ENCODE results near the gene PRR20D. TPM values are rescaled to one million over a fixed set of nuclear protein-coding genes. Genes with fewer than 3 reads are reported as not detected.
A peak's percentile ranks its signal among the peaks of the same experiment; 100 is the strongest.
"Not testable (repeated sequence)": the region's sequence is repeated elsewhere in the genome, so short reads cannot be mapped to it uniquely, and the experiment has no call there.

The PRR20D gene
- total and polyA plus RNA-seq, 2 experiments from 2014 or later: not detected

GRCh38 chr13:57136093-57136492 is 24.3 kb upstream of the PRR20D start:
- Histone ChIP-seq H3K9me2 (replicated peaks; ENCODE audit: insufficient read depth) (no peaks in the 10 kb centered on the region), H2AFZ (no peak overlapping the region), H3K4me2 (no peak overlapping the region), H3K79me2 (no peaks in the 10 kb centered on the region), H3K4me3 (no peak overlapping the region), H3K4me1 (ENCODE audit: insufficient read depth) (no peaks in the 10 kb centered on the region), H3K27me3 (no peaks in the 10 kb centered on the region), H3K36me3 (replicated peaks; ENCODE audit: insufficient read depth, low read depth) (no peaks in the 10 kb centered on the region), H3K9me3 (ENCODE audit: low read depth) (no peaks in the 10 kb centered on the region), H3K27ac (no peak overlapping the region), H4K20me1 (ENCODE audit: insufficient read depth, poor library complexity, severe bottlenecking) (no peaks in the 10 kb centered on the region)
- TF ChIP-seq, protein P1, sequence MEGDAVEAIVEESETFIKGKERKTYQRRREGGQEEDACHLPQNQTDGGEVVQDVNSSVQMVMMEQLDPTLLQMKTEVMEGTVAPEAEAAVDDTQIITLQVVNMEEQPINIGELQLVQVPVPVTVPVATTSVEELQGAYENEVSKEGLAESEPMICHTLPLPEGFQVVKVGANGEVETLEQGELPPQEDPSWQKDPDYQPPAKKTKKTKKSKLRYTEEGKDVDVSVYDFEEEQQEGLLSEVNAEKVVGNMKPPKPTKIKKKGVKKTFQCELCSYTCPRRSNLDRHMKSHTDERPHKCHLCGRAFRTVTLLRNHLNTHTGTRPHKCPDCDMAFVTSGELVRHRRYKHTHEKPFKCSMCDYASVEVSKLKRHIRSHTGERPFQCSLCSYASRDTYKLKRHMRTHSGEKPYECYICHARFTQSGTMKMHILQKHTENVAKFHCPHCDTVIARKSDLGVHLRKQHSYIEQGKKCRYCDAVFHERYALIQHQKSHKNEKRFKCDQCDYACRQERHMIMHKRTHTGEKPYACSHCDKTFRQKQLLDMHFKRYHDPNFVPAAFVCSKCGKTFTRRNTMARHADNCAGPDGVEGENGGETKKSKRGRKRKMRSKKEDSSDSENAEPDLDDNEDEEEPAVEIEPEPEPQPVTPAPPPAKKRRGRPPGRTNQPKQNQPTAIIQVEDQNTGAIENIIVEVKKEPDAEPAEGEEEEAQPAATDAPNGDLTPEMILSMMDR (IDR thresholded peaks at IDR 0.05; ENCODE audit: poor library complexity): no peak
- TF ChIP-seq EZH2phosphoT487 (IDR thresholded peaks at IDR 0.05; ENCODE audit: low read depth, severe bottlenecking, unreplicated experiment) (no peak), EZH2 (IDR thresholded peaks at IDR 0.05; ENCODE audit: borderline replicate concordance) (no peak)
- WGBS (ENCODE audit: low lambda C conversion rate, missing lambda C conversion rate): 66% methylated on average over 2 of the region's 2 CpGs
- no peak for DNase-seq (ENCODE audit: low spot score)

GRCh38 chr13:57137585-57137984 is 22.8 kb upstream of the PRR20D start:
- H3K79me2 ChIP-seq: no peaks in the 10 kb centered on the region
- H3K36me3 ChIP-seq (replicated peaks; ENCODE audit: insufficient read depth, low read depth): no peaks in the 10 kb centered on the region
- no peak overlapping the region for H3K4me3 ChIP-seq
- H3K27ac ChIP-seq: no peak overlapping the region
- DNase-seq (ENCODE audit: low spot score): peak; percentile 23
- peak overlapping the region; percentile 47 for H3K4me2 ChIP-seq
- TF ChIP-seq, protein P1 (IDR thresholded peaks at IDR 0.05; ENCODE audit: poor library complexity): no peak
- TF ChIP-seq EZH2 (IDR thresholded peaks at IDR 0.05; ENCODE audit: borderline replicate concordance): no peak
- TF ChIP-seq EZH2phosphoT487 (IDR thresholded peaks at IDR 0.05; ENCODE audit: low read depth, severe bottlenecking, unreplicated experiment): no peak
- H3K9me3 ChIP-seq (ENCODE audit: low read depth): no peaks in the 10 kb centered on the region
- 52% methylated on average over 4 of the region's 4 CpGs for WGBS (ENCODE audit: low lambda C conversion rate, missing lambda C conversion rate)
- no peaks in the 10 kb centered on the region for H3K9me2 ChIP-seq (replicated peaks; ENCODE audit: insufficient read depth)
- H3K27me3 ChIP-seq: no peaks in the 10 kb centered on the region
- H2AFZ ChIP-seq: no peak overlapping the region
- H3K4me1 ChIP-seq (ENCODE audit: insufficient read depth): no peaks in the 10 kb centered on the region
- no peaks in the 10 kb centered on the region for H4K20me1 ChIP-seq (ENCODE audit: insufficient read depth, poor library complexity, severe bottlenecking)

- Histone ChIP-seq H3K4me3 (no peak overlapping the region), H2AFZ (no peak overlapping the region), H3K27ac (no peak overlapping the region), H4K20me1 (ENCODE audit: insufficient read depth, poor library complexity, severe bottlenecking) (no peaks in the 10 kb centered on the region), H3K9me3 (ENCODE audit: low read depth) (no peaks in the 10 kb centered on the region), H3K4me1 (ENCODE audit: insufficient read depth) (no peaks in the 10 kb centered on the region), H3K36me3 (replicated peaks; ENCODE audit: insufficient read depth, low read depth) (no peaks in the 10 kb centered on the region), H3K9me2 (replicated peaks; ENCODE audit: insufficient read depth) (no peaks in the 10 kb centered on the region), H3K27me3 (no peaks in the 10 kb centered on the region), H3K79me2 (no peaks in the 10 kb centered on the region), H3K4me2 (no peak overlapping the region)
- TF ChIP-seq, protein P1 (IDR thresholded peaks at IDR 0.05; ENCODE audit: poor library complexity): no peak
- TF ChIP-seq EZH2phosphoT487 (IDR thresholded peaks at IDR 0.05; ENCODE audit: low read depth, severe bottlenecking, unreplicated experiment) (no peak), EZH2 (IDR thresholded peaks at IDR 0.05; ENCODE audit: borderline replicate concordance) (no peak)
- DNase-seq (ENCODE audit: low spot score): no peak
- 86% methylated on average over 5 of the region's 5 CpGs for WGBS (ENCODE audit: low lambda C conversion rate, missing lambda C conversion rate)
Observed at GRCh38 chr13:57138988-57139387, 21.4 kb upstream of the PRR20D start.

DNA sequence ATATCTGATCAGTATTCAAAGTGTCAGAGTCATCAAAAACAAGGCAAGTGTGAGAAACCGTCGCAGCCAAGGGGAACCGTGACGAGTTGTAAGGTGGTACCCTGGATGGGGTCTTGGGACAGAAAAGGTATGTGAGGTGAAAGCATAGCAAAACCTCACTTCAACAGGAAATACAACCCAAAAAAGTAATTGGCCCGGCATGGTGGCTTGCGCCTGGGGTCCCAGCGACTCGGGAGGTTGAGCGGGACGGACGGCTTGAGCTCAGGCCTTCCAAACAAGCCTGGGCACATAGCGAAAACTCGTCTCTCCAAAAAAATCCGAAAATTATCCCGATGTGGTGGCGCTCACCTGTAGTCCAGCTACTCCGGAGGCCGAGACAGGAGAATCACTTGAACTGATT is 20.7 kb upstream of the PRR20D start:
- DNase-seq (ENCODE audit: low spot score); H3K27me3 ChIP-seq: not testable (repeated sequence)
- 92% methylated on average over 11 of the region's 18 CpGs for WGBS (ENCODE audit: low lambda C conversion rate, missing lambda C conversion rate)

GRCh38 chr13:57140235-57140968 is 20.0 kb upstream of the PRR20D start, which contains the start of gene PRR20A:
Gene PRR20A, plus strand, starts transcription at chr13:57140918. Its CDS starts 387 bp downstream, at chr13:57141305.
- 98% methylated on average over 12 of the region's 34 CpGs for WGBS (ENCODE audit: low lambda C conversion rate, missing lambda C conversion rate)
- H3K4me1 ChIP-seq (ENCODE audit: insufficient read depth); H3K36me3 ChIP-seq (replicated peaks; ENCODE audit: insufficient read depth, low read depth): not testable (repeated sequence)

More for the DNA sequence above, 20.7 kb upstream of the PRR20D start:
- H3K79me2 ChIP-seq; H3K27ac ChIP-seq; H2AFZ ChIP-seq; H3K4me1 ChIP-seq (ENCODE audit: insufficient read depth); H3K36me3 ChIP-seq (replicated peaks; ENCODE audit: insufficient read depth, low read depth); H3K9me2 ChIP-seq (replicated peaks; ENCODE audit: insufficient read depth); H3K9me3 ChIP-seq (ENCODE audit: low read depth); H3K4me2 ChIP-seq; H4K20me1 ChIP-seq (ENCODE audit: insufficient read depth, poor library complexity, severe bottlenecking); H3K4me3 ChIP-seq: not testable (repeated sequence)

DNA sequence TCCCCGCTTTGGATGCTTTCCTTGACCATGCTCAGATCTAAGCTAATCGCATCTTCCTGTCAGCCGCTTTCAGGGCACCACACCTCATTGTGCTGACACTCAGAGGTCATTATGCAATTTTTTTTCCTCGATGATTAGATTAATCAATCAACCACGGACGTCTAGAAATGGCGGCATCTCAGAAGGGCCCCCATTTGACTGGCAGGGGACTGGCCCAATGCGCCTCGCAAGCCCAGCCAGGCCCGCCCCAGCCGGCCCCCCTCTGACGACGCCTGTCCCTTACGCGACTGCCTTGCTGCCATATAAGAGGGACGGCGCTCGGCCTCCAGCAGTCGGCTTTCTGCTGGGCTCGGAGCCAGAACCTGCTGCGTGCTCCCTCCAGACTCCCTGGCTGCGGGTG is 13.2 kb upstream of the PRR20D start, which contains the start of gene PRR20B:
PRR20B (plus strand) TSS at position 301 of the 400 bp plus-strand sequence. CDS start 387 bp downstream, outside the sequence.
- not testable (repeated sequence) for H3K36me3 ChIP-seq (replicated peaks; ENCODE audit: insufficient read depth, low read depth); H2AFZ ChIP-seq

More at GRCh38 chr13:57140235-57140968, 20.0 kb upstream of the PRR20D start, which contains the start of gene PRR20A:
- not testable (repeated sequence) for DNase-seq (ENCODE audit: low spot score); H3K4me3 ChIP-seq; H2AFZ ChIP-seq; H3K27ac ChIP-seq; H3K79me2 ChIP-seq; H3K4me2 ChIP-seq; H3K27me3 ChIP-seq; H3K9me2 ChIP-seq (replicated peaks; ENCODE audit: insufficient read depth); H3K9me3 ChIP-seq (ENCODE audit: low read depth); H4K20me1 ChIP-seq (ENCODE audit: insufficient read depth, poor library complexity, severe bottlenecking)

More for the DNA sequence above, 13.2 kb upstream of the PRR20D start, which contains the start of gene PRR20B:
- not testable (repeated sequence) for DNase-seq (ENCODE audit: low spot score); H3K27me3 ChIP-seq; H3K4me1 ChIP-seq (ENCODE audit: insufficient read depth); H3K9me3 ChIP-seq (ENCODE audit: low read depth); H3K27ac ChIP-seq; H3K9me2 ChIP-seq (replicated peaks; ENCODE audit: insufficient read depth); H3K79me2 ChIP-seq; H4K20me1 ChIP-seq (ENCODE audit: insufficient read depth, poor library complexity, severe bottlenecking); H3K4me3 ChIP-seq; H3K4me2 ChIP-seq
- WGBS (ENCODE audit: low lambda C conversion rate, missing lambda C conversion rate): no CpG with 5 or more reads among the region's 22 CpGs
